ENCODE data around the gene ZNF746.

Gene ZNF746

GRCh38 chr7:149527414-149527813, 29.8 kb upstream of the ZNF746 start:
- H3K27ac ChIP-seq (ENCODE audit: low read length), result no peak overlapping the region
- no peaks in the 10 kb centered on the region for H3K9me2 ChIP-seq (replicated peaks; ENCODE audit: insufficient read depth, low read length)

GRCh38 chr7:149525280-149525679, 27.7 kb upstream of the ZNF746 start:
- Histone ChIP-seq H3K79me2 (ENCODE audit: low read length) (no peaks in the 10 kb centered on the region), H3K9ac (ENCODE audit: low read length) (no peak overlapping the region), H3K9me3 (replicated peaks; ENCODE audit: insufficient read depth, low read length) (no peaks in the 10 kb centered on the region), H3K27ac (ENCODE audit: low read length) (no peak overlapping the region), H3K9me2 (replicated peaks; ENCODE audit: insufficient read depth, low read length) (no peaks in the 10 kb centered on the region), H3F3A (ENCODE audit: insufficient read depth, low read length) (no peaks in the 10 kb centered on the region), H3K4me3 (ENCODE audit: low read length) (no peak overlapping the region), H3K27me3 (replicated peaks; ENCODE audit: insufficient read depth, low read length) (no peaks in the 10 kb centered on the region), H3K4me1 (ENCODE audit: low read length) (no peaks in the 10 kb centered on the region), H3K36me3 (replicated peaks; ENCODE audit: insufficient read depth, low read length) (no peaks in the 10 kb centered on the region), H4K20me1 (ENCODE audit: insufficient read depth, low read length) (no peaks in the 10 kb centered on the region), H3K4me2 (ENCODE audit: low read depth, low read length) (no peak overlapping the region), H2AFZ (ENCODE audit: low read length) (no peak overlapping the region)
- TF ChIP-seq EZH2phosphoT487 (IDR thresholded peaks at IDR 0.05; ENCODE audit: low read length) (no peak), CTCF (IDR thresholded peaks at IDR 0.05; ENCODE audit: low read length) (no peak), EZH2 (optimal IDR thresholded peaks at IDR 0.05; ENCODE audit: low read depth, low read length) (no peak)
- DNase-seq, result no peak

More at GRCh38 chr7:149527414-149527813, 29.8 kb upstream of the ZNF746 start:
- no peaks in the 10 kb centered on the region for H4K20me1 ChIP-seq (ENCODE audit: insufficient read depth, low read length)
- no peaks in the 10 kb centered on the region for H3K9me3 ChIP-seq (replicated peaks; ENCODE audit: insufficient read depth, low read length)
- no peak overlapping the region for H3K4me3 ChIP-seq (ENCODE audit: low read length)
- H3K4me2 ChIP-seq (ENCODE audit: low read depth, low read length), result no peak overlapping the region
- no peaks in the 10 kb centered on the region for H3K4me1 ChIP-seq (ENCODE audit: low read length)
- H3K36me3 ChIP-seq (replicated peaks; ENCODE audit: insufficient read depth, low read length), result no peaks in the 10 kb centered on the region
- H3K27me3 ChIP-seq (replicated peaks; ENCODE audit: insufficient read depth, low read length), result no peaks in the 10 kb centered on the region
- no peak overlapping the region for H2AFZ ChIP-seq (ENCODE audit: low read length)
- H3K79me2 ChIP-seq (ENCODE audit: low read length), result no peaks in the 10 kb centered on the region
- no peak for DNase-seq
- H3K9ac ChIP-seq (ENCODE audit: low read length), result no peak overlapping the region
- no peaks in the 10 kb centered on the region for H3F3A ChIP-seq (ENCODE audit: insufficient read depth, low read length)
- TF ChIP-seq CTCF (IDR thresholded peaks at IDR 0.05; ENCODE audit: low read length), result no peak
- TF ChIP-seq EZH2phosphoT487 (IDR thresholded peaks at IDR 0.05; ENCODE audit: low read length), result no peak
- no peak for TF ChIP-seq EZH2 (optimal IDR thresholded peaks at IDR 0.05; ENCODE audit: low read depth, low read length)

GRCh38 chr7:149524394-149524793, 26.8 kb upstream of the ZNF746 start:
- Histone ChIP-seq H3K4me1 (ENCODE audit: low read length) (no peaks in the 10 kb centered on the region), H3K79me2 (ENCODE audit: low read length) (no peaks in the 10 kb centered on the region), H3K9me2 (replicated peaks; ENCODE audit: insufficient read depth, low read length) (no peaks in the 10 kb centered on the region), H3F3A (ENCODE audit: insufficient read depth, low read length) (no peaks in the 10 kb centered on the region), H3K27me3 (replicated peaks; ENCODE audit: insufficient read depth, low read length) (no peaks in the 10 kb centered on the region), H2AFZ (ENCODE audit: low read length) (no peak overlapping the region), H3K9ac (ENCODE audit: low read length) (no peak overlapping the region), H3K36me3 (replicated peaks; ENCODE audit: insufficient read depth, low read length) (no peaks in the 10 kb centered on the region), H3K4me3 (ENCODE audit: low read length) (no peak overlapping the region), H3K27ac (ENCODE audit: low read length) (no peak overlapping the region), H3K9me3 (replicated peaks; ENCODE audit: insufficient read depth, low read length) (no peaks in the 10 kb centered on the region), H3K4me2 (ENCODE audit: low read depth, low read length) (no peak overlapping the region), H4K20me1 (ENCODE audit: insufficient read depth, low read length) (no peaks in the 10 kb centered on the region)
- DNase-seq, result no peak
- TF ChIP-seq CTCF (IDR thresholded peaks at IDR 0.05; ENCODE audit: low read length) (no peak), EZH2 (optimal IDR thresholded peaks at IDR 0.05; ENCODE audit: low read depth, low read length) (no peak), EZH2phosphoT487 (IDR thresholded peaks at IDR 0.05; ENCODE audit: low read length) (no peak)
